K562 (cell line): ENCODE data around the gene TAS1R3. TPM values are rescaled to one million over a fixed set of nuclear protein-coding genes. Genes with fewer than 3 reads are reported as not detected.

Experiments used
- C11orf30 ChIP-seq: fragments of 450-650 bp; IDR thresholded peaks from 2 replicates; pipeline ENCODE4 v1.6.1; 2016; ENCODE audit warnings: low read depth, mild to moderate bottlenecking
- CBX8 ChIP-seq: fragments of 200-600 bp; sonication (generic); IDR thresholded peaks from 2 replicates; pipeline ENCODE4 v1.6.1; 2012; ENCODE audit warnings: borderline replicate concordance, mixed run types, low read depth, mild to moderate bottlenecking, moderate library complexity, mixed read lengths, low read length, control low read depth, inconsistent platforms; ENCODE audit not compliant: poor library complexity, severe bottlenecking; ENCODE audit errors: extremely low read depth
- CCAR2 ChIP-seq: fragments of 200-400 bp; formaldehyde crosslinking; IDR thresholded peaks from 2 replicates; pipeline ENCODE4 v1.6.1; 2017; ENCODE audit warnings: mild to moderate bottlenecking, low read depth, low read length
- CTBP1 ChIP-seq: fragments of 450-650 bp; IDR thresholded peaks from 2 replicates; pipeline ENCODE4 v1.6.1; 2016; ENCODE audit warnings: borderline replicate concordance
- HMGN3 ChIP-seq: IDR thresholded peaks from 2 replicates; pipeline ENCODE4 v1.6.1; 2011; ENCODE audit warnings: borderline replicate concordance, low read depth, mild to moderate bottlenecking, mixed read lengths, low read length; ENCODE audit not compliant: insufficient read length; ENCODE audit errors: extremely low read depth
- KDM5B ChIP-seq: fragments of 200-600 bp; sonication (generic); IDR thresholded peaks from 2 replicates; pipeline ENCODE4 v1.6.1; 2012; ENCODE audit warnings: low read depth, mild to moderate bottlenecking, moderate library complexity, low read length, control low read depth, inconsistent platforms; ENCODE audit not compliant: insufficient replicate concordance
- POU5F1 ChIP-seq: fragments of 150-350 bp; IDR thresholded peaks from 2 replicates; pipeline ENCODE4 v1.6.1; 2014; ENCODE audit warnings: borderline replicate concordance, low read length, low read depth, mild to moderate bottlenecking; ENCODE audit not compliant: partially characterized antibody
- RAD21 ChIP-seq, 2 experiments: fragments of 250-450 bp in 1 of 2; fragments of 450-650 bp in 1 of 2; sonication (Bioruptor Pico) in 1 of 2; formaldehyde crosslinking in 1 of 2; IDR thresholded peaks in 1 of 2; conservative IDR thresholded peaks in 1 of 2; 2 replicates each; pipeline versions ENCODE4 v1.4.0 to v1.8.0; 2020 to 2022; ENCODE audit warnings: mild to moderate bottlenecking in 2 of 2, moderate library complexity in 1 of 2
- SREBF2 ChIP-seq: sonication (generic); formaldehyde crosslinking; IDR thresholded peaks from 2 replicates; pipeline ENCODE4 v1.4.0; 2020; ENCODE audit warnings: mild to moderate bottlenecking, missing genetic modification reagents
- YY1 ChIP-seq, 3 experiments: IDR thresholded peaks; 2 replicates each; pipeline ENCODE4 v1.6.1; 2011; ENCODE audit warnings: low read length in 2 of 3, mild to moderate bottlenecking in 2 of 3, moderate library complexity in 2 of 3, borderline replicate concordance in 1 of 3, control low read depth in 1 of 3, low read depth in 1 of 3; ENCODE audit not compliant: insufficient read depth in 3 of 3, insufficient replicate concordance in 2 of 3, control insufficient read depth in 1 of 3, insufficient read length in 1 of 3; ENCODE audit errors: extremely low read depth in 1 of 3
- ZNF140 ChIP-seq: fragments of 250-450 bp; sonication (Bioruptor Pico); IDR thresholded peaks from 2 replicates; pipeline ENCODE4 v1.8.0; 2021; ENCODE audit warnings: moderate library complexity, mild to moderate bottlenecking, inconsistent platforms
- polyA plus RNA-seq, 8 experiments: library from polyadenylated mRNA; depleted of rRNA in 4 of 8; stranded (reverse) in 5 of 8; unstranded in 3 of 8; fragments of >200 nt; fragmentation: Nextera tagmentation in 2 of 8; fragmentation: Illumina TruSeq in 1 of 8; extraction: Ambion mirVana in 2 of 8; extraction: Trizol in 1 of 8; gene quantifications; 2 replicates each; pipeline versions ENCODE4 v1.2.1 to v1.2.3, GENCODE V29; 2011 to 2014; ENCODE audit warnings: inconsistent platforms in 1 of 8, missing spikeins in 1 of 8
- total RNA-seq, 7 experiments: library from RNA; depleted of rRNA in 6 of 7; stranded (reverse); fragments of >200 nt in 6 of 7; fragmentation: Illumina TruSeq in 2 of 7; extraction: Trizol in 2 of 7; gene quantifications; 2 replicates each; pipeline versions ENCODE4 v1.2.1 to v1.2.3, GENCODE V29; 2011 to 2021; ENCODE audit warnings: low replicate concordance in 1 of 7
- TF ChIP-seq, protein P1 (sequence below): fragments of 250-450 bp; sonication (Bioruptor Pico); IDR thresholded peaks from 2 replicates; pipeline ENCODE4 v1.5.0; 2021; ENCODE audit warnings: mild to moderate bottlenecking, moderate library complexity
- TF ChIP-seq, protein P2 (sequence below): fragments of 250-450 bp; sonication (Bioruptor Pico); IDR thresholded peaks from 2 replicates; pipeline ENCODE4 v1.4.0; 2020; ENCODE audit warnings: mild to moderate bottlenecking, moderate library complexity
- TF ChIP-seq, protein P3 (sequence below): fragments of 200-800 bp; sonication (Bioruptor generic); IDR thresholded peaks from 2 replicates; pipeline ENCODE4 v1.6.1; 2017; ENCODE audit warnings: missing genetic modification characterization, missing compliant biosample characterization
- TF ChIP-seq, protein P4 (sequence below): fragments of 450-650 bp; IDR thresholded peaks from 2 replicates; pipeline ENCODE4 v1.6.1; 2016; ENCODE audit warnings: borderline replicate concordance

Gene TAS1R3
- total and polyA plus RNA-seq, 9 of the 15 experiments (the other 6 are each of a cell fraction or from before 2014, with no cell fraction given), result 0.07 to 0.13 TPM; not detected in 7

DNA sequence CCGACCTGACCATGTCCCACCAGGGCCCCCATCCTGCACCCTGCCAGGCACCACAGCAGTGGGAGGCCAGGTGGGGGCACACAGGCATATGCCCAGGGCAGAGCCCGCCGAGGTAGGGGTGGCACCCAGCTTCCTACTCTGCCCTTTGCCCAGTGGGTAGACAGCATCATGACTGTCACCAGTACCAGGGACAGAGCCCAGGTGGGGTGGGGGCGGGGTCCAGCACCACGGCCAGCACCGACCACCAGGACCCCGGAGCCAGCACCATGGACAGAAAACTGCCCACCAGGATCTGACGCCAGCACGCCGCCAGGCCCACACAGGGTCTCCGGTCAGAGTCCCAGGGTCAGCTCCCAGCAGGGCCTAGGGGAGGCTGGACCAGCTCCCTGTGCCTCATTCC is 3.8 kb downstream of the TAS1R3 start (continued):
- TF ChIP-seq CTBP1, result no peak
- TF ChIP-seq, protein P1, sequence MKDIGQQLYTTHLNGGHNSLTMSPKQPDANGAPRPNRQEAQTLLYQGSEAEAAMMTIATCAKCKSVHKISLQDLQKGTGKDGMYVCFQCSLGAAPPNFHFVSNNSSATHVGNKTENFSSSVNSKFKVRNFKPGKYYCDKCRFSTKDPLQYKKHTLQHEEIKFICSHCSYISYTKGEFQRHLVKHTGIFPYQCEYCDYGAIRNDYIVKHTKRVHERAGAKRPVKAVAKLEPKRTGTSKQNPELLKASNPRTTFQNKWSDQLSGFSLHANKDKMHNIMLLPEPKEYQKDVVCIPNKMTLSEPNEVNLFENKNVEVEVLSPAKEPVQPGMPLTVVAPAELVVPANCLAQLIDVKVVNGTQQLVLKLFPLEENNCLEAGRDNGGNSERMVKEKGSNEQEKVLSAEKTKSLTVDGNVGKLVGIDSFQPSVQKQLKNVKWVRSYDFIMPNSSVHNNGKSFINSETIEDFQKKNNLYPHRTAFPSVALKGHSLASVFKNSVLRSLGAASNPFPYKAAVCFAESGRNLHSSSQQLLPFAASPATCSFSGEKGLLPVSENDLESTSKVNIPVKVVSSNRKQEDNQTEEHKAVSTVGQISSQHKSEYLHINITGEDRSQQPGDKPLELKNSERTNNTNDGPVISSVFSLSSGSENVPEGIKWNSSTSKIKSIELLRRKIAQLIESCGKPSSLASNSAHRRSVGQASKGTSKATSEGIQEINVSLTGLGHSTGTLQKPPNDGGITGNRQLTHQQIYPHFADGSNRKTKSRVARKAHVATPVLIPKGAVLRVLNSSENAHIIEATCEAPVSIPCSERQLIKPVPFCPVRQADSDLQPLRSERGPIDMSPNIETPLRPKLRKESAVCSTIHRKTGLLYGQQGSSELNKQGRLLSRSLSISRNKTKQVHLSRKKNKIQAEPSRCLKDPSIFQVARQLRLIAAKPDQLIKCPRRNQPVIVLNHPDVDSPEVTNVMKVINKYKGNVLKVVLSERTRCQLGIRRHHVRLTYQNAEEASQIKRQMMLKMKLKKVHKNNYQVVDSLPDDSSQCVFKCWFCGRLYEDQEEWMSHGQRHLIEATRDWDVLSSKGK, result no peak
- TF ChIP-seq CCAR2, result no peak
- no peak for TF ChIP-seq SREBF2
- TF ChIP-seq ZNF140 (CRISPR knock-in tag), result no peak
- TF ChIP-seq, protein P2, sequence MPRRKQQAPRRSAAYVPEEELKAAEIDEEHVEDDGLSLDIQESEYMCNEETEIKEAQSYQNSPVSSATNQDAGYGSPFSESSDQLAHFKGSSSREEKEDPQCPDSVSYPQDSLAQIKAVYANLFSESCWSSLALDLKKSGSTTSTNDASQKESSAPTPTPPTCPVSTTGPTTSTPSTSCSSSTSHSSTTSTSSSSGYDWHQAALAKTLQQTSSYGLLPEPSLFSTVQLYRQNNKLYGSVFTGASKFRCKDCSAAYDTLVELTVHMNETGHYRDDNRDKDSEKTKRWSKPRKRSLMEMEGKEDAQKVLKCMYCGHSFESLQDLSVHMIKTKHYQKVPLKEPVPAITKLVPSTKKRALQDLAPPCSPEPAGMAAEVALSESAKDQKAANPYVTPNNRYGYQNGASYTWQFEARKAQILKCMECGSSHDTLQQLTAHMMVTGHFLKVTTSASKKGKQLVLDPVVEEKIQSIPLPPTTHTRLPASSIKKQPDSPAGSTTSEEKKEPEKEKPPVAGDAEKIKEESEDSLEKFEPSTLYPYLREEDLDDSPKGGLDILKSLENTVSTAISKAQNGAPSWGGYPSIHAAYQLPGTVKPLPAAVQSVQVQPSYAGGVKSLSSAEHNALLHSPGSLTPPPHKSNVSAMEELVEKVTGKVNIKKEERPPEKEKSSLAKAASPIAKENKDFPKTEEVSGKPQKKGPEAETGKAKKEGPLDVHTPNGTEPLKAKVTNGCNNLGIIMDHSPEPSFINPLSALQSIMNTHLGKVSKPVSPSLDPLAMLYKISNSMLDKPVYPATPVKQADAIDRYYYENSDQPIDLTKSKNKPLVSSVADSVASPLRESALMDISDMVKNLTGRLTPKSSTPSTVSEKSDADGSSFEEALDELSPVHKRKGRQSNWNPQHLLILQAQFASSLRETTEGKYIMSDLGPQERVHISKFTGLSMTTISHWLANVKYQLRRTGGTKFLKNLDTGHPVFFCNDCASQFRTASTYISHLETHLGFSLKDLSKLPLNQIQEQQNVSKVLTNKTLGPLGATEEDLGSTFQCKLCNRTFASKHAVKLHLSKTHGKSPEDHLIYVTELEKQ, result no peak
- TF ChIP-seq RAD21 (CRISPR knock-in tag; conservative IDR thresholded peaks at IDR 0.05 in 1 of 2, IDR thresholded peaks at IDR 0.05 in 1 of 2), result no peak
- no peak for TF ChIP-seq POU5F1
- TF ChIP-seq, protein P3, sequence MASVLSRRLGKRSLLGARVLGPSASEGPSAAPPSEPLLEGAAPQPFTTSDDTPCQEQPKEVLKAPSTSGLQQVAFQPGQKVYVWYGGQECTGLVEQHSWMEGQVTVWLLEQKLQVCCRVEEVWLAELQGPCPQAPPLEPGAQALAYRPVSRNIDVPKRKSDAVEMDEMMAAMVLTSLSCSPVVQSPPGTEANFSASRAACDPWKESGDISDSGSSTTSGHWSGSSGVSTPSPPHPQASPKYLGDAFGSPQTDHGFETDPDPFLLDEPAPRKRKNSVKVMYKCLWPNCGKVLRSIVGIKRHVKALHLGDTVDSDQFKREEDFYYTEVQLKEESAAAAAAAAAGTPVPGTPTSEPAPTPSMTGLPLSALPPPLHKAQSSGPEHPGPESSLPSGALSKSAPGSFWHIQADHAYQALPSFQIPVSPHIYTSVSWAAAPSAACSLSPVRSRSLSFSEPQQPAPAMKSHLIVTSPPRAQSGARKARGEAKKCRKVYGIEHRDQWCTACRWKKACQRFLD (CRISPR knock-in tag), result no peak
- no peak for TF ChIP-seq HMGN3
- TF ChIP-seq CBX8, result no peak
- no peak for TF ChIP-seq KDM5B
- TF ChIP-seq YY1 (IDR thresholded peaks at IDR 0.05; ENCODE audit: borderline replicate concordance in 1 of 3, control insufficient read depth in 1 of 3, extremely low read depth in 1 of 3, insufficient read depth in 3 of 3, insufficient read length in 1 of 3, insufficient replicate concordance in 2 of 3, low read depth in 1 of 3, low read length in 2 of 3), result no peak
- TF ChIP-seq, protein P4, sequence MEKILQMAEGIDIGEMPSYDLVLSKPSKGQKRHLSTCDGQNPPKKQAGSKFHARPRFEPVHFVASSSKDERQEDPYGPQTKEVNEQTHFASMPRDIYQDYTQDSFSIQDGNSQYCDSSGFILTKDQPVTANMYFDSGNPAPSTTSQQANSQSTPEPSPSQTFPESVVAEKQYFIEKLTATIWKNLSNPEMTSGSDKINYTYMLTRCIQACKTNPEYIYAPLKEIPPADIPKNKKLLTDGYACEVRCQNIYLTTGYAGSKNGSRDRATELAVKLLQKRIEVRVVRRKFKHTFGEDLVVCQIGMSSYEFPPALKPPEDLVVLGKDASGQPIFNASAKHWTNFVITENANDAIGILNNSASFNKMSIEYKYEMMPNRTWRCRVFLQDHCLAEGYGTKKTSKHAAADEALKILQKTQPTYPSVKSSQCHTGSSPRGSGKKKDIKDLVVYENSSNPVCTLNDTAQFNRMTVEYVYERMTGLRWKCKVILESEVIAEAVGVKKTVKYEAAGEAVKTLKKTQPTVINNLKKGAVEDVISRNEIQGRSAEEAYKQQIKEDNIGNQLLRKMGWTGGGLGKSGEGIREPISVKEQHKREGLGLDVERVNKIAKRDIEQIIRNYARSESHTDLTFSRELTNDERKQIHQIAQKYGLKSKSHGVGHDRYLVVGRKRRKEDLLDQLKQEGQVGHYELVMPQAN, result peak; percentile 60; the same call in 1 of the 2 replicates
- no peak for TF ChIP-seq C11orf30
